ENCODE data around the gene MRPL16.
"Not testable (repeated sequence)": the region's sequence is repeated elsewhere in the genome, so short reads cannot be mapped to it uniquely, and the experiment has no call there.

Gene MRPL16

GRCh38 chr11:59810911-59811259 lies 307 bp upstream of the MRPL16 start:
- no peak for DNase-seq

GRCh38 chr11:59807047-59807610 lies 3.4 kb downstream of the MRPL16 start:
- DNase-seq: no peak

GRCh38 chr11:59804061-59804460 lies 6.5 kb downstream of the MRPL16 start:
- DNase-seq: no peak

GRCh38 chr11:59802639-59803176 lies 7.9 kb downstream of the MRPL16 start:
- DNase-seq: no peak

- peak; percentile 43 for DNase-seq
Observed at GRCh38 chr11:59801981-59802638, 8.5 kb downstream of the MRPL16 start.

- no peak for DNase-seq
Observed at GRCh38 chr11:59801160-59801706, 9.3 kb downstream of the MRPL16 start.

GRCh38 chr11:59800390-59801025 lies 10.1 kb downstream of the MRPL16 start:
- no peak for DNase-seq

- DNase-seq: no peak
Observed at GRCh38 chr11:59794417-59794816, 16.2 kb downstream of the MRPL16 start.

- no peak for DNase-seq
Observed at GRCh38 chr11:59792507-59792906, 18.1 kb downstream of the MRPL16 start.

- DNase-seq: no peak
Observed at GRCh38 chr11:59791639-59792038, 18.9 kb downstream of the MRPL16 start.

GRCh38 chr11:59787816-59788215 lies 22.8 kb downstream of the MRPL16 start:
- no peak for DNase-seq

- DNase-seq: no peak
Observed at GRCh38 chr11:59787255-59787588, 23.4 kb downstream of the MRPL16 start.

GRCh38 chr11:59785818-59786217 lies 24.8 kb downstream of the MRPL16 start:
- no peak for DNase-seq

GRCh38 chr11:59784441-59784840 lies 26.1 kb downstream of the MRPL16 start:
- not testable (repeated sequence) for DNase-seq

GRCh38 chr11:59783632-59784090 lies 26.9 kb downstream of the MRPL16 start:
- DNase-seq: no peak

- DNase-seq: no peak
Observed at GRCh38 chr11:59782080-59782479, 28.5 kb downstream of the MRPL16 start.

GRCh38 chr11:59779487-59779886 lies 31.1 kb downstream of the MRPL16 start:
- no peak for DNase-seq

- DNase-seq: no peak
Observed at GRCh38 chr11:59778122-59778521, 32.5 kb downstream of the MRPL16 start.

- no peak for DNase-seq
Observed at GRCh38 chr11:59777104-59777503, 33.5 kb downstream of the MRPL16 start.

GRCh38 chr11:59776210-59777066 lies 34.1 kb downstream of the MRPL16 start:
- DNase-seq: no peak

GRCh38 chr11:59773083-59773440 lies 37.5 kb downstream of the MRPL16 start:
- DNase-seq: no peak

- no peak for DNase-seq
Observed at GRCh38 chr11:59771605-59772004, 39.0 kb downstream of the MRPL16 start.

- no peak for DNase-seq
Observed at GRCh38 chr11:59770869-59771268, 39.7 kb downstream of the MRPL16 start.

All from right hindlimb (tissue), 1 donor.